Loucy (cell line): ENCODE data around the gene FMNL2.

Experiments used
- H2AFZ ChIP-seq: fragments of 200-600 bp; sonication (generic); 2 replicates; pipeline ENCODE4 v1.6.0; 2016; ENCODE audit warnings: antibody characterized with exemption, mild to moderate bottlenecking, low read length, moderate library complexity
- H3F3A ChIP-seq: fragments of 200-600 bp; 2 replicates; pipeline ENCODE4 v1.6.0; 2016; ENCODE audit warnings: antibody characterized with exemption, low read depth, mild to moderate bottlenecking
- H3K27me3 ChIP-seq: fragments of 200-600 bp; sonication (generic); 2 replicates; pipeline ENCODE4 v1.6.1; 2014; ENCODE audit warnings: low read length, mild to moderate bottlenecking; ENCODE audit not compliant: insufficient read depth, poor library complexity, severe bottlenecking
- H3K36me3 ChIP-seq: fragments of 200-600 bp; sonication (generic); 2 replicates; pipeline ENCODE4 v1.6.1; 2016; ENCODE audit warnings: low read length; ENCODE audit not compliant: insufficient read depth
- H3K4me1 ChIP-seq: fragments of 200-600 bp; sonication (generic); 2 replicates; pipeline ENCODE4 v1.5.1; 2014; ENCODE audit warnings: low read length, mild to moderate bottlenecking; ENCODE audit not compliant: insufficient read depth, poor library complexity, severe bottlenecking
- H3K4me2 ChIP-seq: fragments of 200-600 bp; sonication (generic); 2 replicates; pipeline ENCODE4 v1.6.0; 2014; ENCODE audit warnings: antibody characterized with exemption, low read length, low read depth, mild to moderate bottlenecking; ENCODE audit not compliant: poor library complexity, severe bottlenecking
- H3K4me3 ChIP-seq: fragments of 200-600 bp; sonication (generic); 2 replicates; pipeline ENCODE4 v1.5.1; 2014; ENCODE audit warnings: low read length, mild to moderate bottlenecking, mixed read lengths; ENCODE audit not compliant: poor library complexity, severe bottlenecking
- H3K79me2 ChIP-seq: fragments of 200-600 bp; sonication (generic); 2 replicates; pipeline ENCODE4 v1.6.1; 2014; ENCODE audit warnings: low read length; ENCODE audit not compliant: insufficient read depth
- H3K9ac ChIP-seq: fragments of 200-600 bp; sonication (generic); 2 replicates; pipeline ENCODE4 v1.6.0; 2014; ENCODE audit warnings: mild to moderate bottlenecking, low read depth, low read length, moderate library complexity; ENCODE audit not compliant: poor library complexity, severe bottlenecking
- H3K9me2 ChIP-seq: fragments of 200-600 bp; sonication (generic); replicated peaks from 2 replicates; pipeline ENCODE4 v1.6.1; 2016; ENCODE audit warnings: low read depth, low read length, mixed read lengths
- H3K9me3 ChIP-seq: fragments of 200-600 bp; sonication (generic); 2 replicates; pipeline ENCODE4 v1.6.1; 2014; ENCODE audit warnings: mild to moderate bottlenecking, antibody characterized with exemption, low read length, low read depth; ENCODE audit not compliant: insufficient read depth
- H4K20me1 ChIP-seq: fragments of 200-600 bp; sonication (generic); 2 replicates; pipeline ENCODE4 v1.6.0; 2014; ENCODE audit warnings: antibody characterized with exemption, low read length, mild to moderate bottlenecking; ENCODE audit not compliant: insufficient read depth, poor library complexity, severe bottlenecking
- EZH2phosphoT487 ChIP-seq: fragments of 200-600 bp; IDR thresholded peaks from 2 replicates; pipeline ENCODE4 v1.6.1; 2018; ENCODE audit warnings: antibody characterized with exemption, mild to moderate bottlenecking, moderate library complexity, borderline replicate concordance
- TF ChIP-seq, protein P1 (sequence below): fragments of 200-600 bp; sonication (generic); conservative IDR thresholded peaks from 2 replicates; pipeline ENCODE4 v1.5.1; 2014; ENCODE audit warnings: mild to moderate bottlenecking, antibody characterized with exemption, low read length

FMNL2 gene

DNA sequence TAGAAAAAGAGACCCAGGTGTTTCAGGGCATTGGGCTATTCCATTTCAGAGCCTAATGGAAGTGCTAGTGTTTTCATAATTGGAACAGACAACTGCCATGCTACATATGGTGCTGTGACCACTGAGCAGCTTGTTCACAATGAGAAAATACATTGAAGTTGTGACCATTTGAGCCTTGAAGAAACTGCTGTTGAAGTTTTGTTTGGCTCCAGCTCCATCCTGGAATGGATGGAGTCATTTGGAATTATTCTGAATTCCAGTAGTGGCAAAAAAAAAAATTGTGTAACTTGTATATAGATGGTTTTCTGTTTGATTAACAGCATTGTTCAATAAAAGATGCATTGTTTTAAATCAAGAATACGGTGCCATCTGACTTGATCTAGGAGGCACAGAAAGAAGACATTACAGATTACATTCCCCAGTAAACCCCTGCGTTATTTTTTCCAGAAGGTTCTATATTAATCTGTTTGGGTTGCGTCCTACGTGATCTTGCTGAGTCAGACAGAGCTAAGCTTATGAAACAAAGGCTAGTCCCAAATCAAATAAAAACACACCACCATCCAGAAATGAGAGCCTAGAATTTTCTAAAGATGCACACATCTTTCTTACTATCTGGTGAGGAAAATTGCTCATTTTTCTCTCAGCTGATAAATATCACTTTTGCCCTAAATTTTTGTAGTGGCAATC is 19.2 kb downstream of the FMNL2 start:
- Histone ChIP-seq H4K20me1 (no peaks in the 10 kb centered on the region), H3K9me2 (no peaks in the 10 kb centered on the region), H3K4me3 (no peak overlapping the region), H3K4me2 (no peak overlapping the region), H3K27me3 (no peaks in the 10 kb centered on the region), H3F3A (no peaks in the 10 kb centered on the region), H2AFZ (no peak overlapping the region), H3K36me3 (no peaks in the 10 kb centered on the region), H3K79me2 (no peaks in the 10 kb centered on the region), H3K9ac (no peak overlapping the region), H3K9me3 (no peaks in the 10 kb centered on the region), H3K4me1 (no peaks in the 10 kb centered on the region)
- TF ChIP-seq EZH2phosphoT487, result no peak
- TF ChIP-seq, protein P1, sequence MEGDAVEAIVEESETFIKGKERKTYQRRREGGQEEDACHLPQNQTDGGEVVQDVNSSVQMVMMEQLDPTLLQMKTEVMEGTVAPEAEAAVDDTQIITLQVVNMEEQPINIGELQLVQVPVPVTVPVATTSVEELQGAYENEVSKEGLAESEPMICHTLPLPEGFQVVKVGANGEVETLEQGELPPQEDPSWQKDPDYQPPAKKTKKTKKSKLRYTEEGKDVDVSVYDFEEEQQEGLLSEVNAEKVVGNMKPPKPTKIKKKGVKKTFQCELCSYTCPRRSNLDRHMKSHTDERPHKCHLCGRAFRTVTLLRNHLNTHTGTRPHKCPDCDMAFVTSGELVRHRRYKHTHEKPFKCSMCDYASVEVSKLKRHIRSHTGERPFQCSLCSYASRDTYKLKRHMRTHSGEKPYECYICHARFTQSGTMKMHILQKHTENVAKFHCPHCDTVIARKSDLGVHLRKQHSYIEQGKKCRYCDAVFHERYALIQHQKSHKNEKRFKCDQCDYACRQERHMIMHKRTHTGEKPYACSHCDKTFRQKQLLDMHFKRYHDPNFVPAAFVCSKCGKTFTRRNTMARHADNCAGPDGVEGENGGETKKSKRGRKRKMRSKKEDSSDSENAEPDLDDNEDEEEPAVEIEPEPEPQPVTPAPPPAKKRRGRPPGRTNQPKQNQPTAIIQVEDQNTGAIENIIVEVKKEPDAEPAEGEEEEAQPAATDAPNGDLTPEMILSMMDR, result no peak

DNA sequence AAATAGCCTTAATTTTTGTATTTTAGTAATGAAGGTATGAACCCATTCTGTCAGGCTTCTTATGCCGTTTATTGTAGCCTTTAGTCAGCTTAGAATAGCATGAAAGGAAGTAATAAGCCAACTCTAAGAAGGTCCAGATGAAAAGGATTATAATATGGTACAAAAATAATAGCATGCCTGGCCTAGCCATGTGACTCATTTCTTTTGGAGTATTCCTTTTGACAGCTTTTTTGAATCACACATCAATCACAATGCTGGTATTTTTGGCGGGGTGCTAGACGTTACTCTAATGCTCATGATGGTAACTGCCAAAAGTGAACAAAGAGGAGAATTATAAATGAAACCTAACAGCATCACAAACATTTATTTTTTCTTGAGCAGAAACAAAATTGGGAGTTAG is 19.9 kb downstream of the FMNL2 start:
- Histone ChIP-seq H4K20me1 (no peaks in the 10 kb centered on the region), H3K9me2 (no peaks in the 10 kb centered on the region), H3K4me1 (no peaks in the 10 kb centered on the region), H3K9ac (no peak overlapping the region), H3K79me2 (no peaks in the 10 kb centered on the region), H3K4me2 (no peak overlapping the region), H3K36me3 (no peaks in the 10 kb centered on the region), H2AFZ (no peak overlapping the region), H3K4me3 (no peak overlapping the region), H3K27me3 (no peaks in the 10 kb centered on the region), H3F3A (no peaks in the 10 kb centered on the region), H3K9me3 (no peaks in the 10 kb centered on the region)
- TF ChIP-seq EZH2phosphoT487, result no peak

DNA sequence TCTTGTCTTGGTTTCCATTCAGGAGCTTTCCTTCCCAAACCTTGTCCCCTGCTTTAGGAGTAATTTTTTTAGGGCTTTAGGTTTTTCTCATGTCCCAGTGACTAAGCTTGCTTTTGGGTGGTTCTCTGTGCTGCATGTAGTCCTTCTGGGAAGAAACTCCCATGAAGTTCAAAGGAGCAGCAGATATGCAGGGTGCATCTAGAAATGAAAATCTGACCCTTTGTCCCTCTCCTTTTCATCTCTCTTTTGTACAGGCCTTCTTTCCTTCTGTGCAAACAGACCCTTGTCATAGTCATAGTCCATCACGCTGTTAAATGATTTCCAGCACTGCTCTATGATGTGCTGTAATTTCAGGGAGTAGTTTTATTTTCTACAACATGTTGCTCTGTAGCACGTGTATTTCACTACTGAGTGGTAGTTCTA is 20.4 kb downstream of the FMNL2 start:
- Histone ChIP-seq H2AFZ (no peak overlapping the region), H3K36me3 (no peaks in the 10 kb centered on the region), H4K20me1 (no peaks in the 10 kb centered on the region), H3K79me2 (no peaks in the 10 kb centered on the region), H3K9me3 (no peaks in the 10 kb centered on the region), H3K27me3 (no peaks in the 10 kb centered on the region), H3K9ac (no peak overlapping the region), H3K9me2 (no peaks in the 10 kb centered on the region), H3F3A (no peaks in the 10 kb centered on the region), H3K4me1 (no peaks in the 10 kb centered on the region), H3K4me2 (no peak overlapping the region), H3K4me3 (no peak overlapping the region)
- TF ChIP-seq, protein P1, result no peak
- TF ChIP-seq EZH2phosphoT487, result no peak
